Tibial nerve (tissue), 4 donors: ENCODE results near the gene GRID1.

Source experiments
- EP300 ChIP-seq, 2 donors: sonication (generic); formaldehyde crosslinking; IDR thresholded peaks; one replicate each; pipeline ENCODE4 v1.6.1; 2017; ENCODE audit warnings: antibody characterized with exemption in 2 of 2, mild to moderate bottlenecking in 1 of 2
- POLR2A ChIP-seq, 2 donors: fragments of 450-650 bp; IDR thresholded peaks; one replicate each; pipeline ENCODE4 v1.6.1; 2017; ENCODE audit warnings: antibody characterized with exemption in 2 of 2, mild to moderate bottlenecking in 2 of 2, moderate library complexity in 2 of 2
- TF ChIP-seq, protein P1 (sequence below), 5 experiments: fragments of 200-600 bp in 3 of 5; fragments of 450-650 bp in 2 of 5; sonication (generic) in 3 of 5; IDR thresholded peaks; one replicate each; pipeline ENCODE4 v1.5.1; 2016 to 2019; ENCODE audit warnings: antibody characterized with exemption in 5 of 5, mild to moderate bottlenecking in 3 of 5, moderate library complexity in 2 of 5

GRCh38 chr10:85847085-85847484, 519.5 kb downstream of the GRID1 start:
- TF ChIP-seq POLR2A (IDR thresholded peaks at IDR 0.05) (no peak), EP300 (IDR thresholded peaks at IDR 0.05) (no peak)
- TF ChIP-seq, protein P1, sequence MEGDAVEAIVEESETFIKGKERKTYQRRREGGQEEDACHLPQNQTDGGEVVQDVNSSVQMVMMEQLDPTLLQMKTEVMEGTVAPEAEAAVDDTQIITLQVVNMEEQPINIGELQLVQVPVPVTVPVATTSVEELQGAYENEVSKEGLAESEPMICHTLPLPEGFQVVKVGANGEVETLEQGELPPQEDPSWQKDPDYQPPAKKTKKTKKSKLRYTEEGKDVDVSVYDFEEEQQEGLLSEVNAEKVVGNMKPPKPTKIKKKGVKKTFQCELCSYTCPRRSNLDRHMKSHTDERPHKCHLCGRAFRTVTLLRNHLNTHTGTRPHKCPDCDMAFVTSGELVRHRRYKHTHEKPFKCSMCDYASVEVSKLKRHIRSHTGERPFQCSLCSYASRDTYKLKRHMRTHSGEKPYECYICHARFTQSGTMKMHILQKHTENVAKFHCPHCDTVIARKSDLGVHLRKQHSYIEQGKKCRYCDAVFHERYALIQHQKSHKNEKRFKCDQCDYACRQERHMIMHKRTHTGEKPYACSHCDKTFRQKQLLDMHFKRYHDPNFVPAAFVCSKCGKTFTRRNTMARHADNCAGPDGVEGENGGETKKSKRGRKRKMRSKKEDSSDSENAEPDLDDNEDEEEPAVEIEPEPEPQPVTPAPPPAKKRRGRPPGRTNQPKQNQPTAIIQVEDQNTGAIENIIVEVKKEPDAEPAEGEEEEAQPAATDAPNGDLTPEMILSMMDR (IDR thresholded peaks at IDR 0.05) = no peak
